HCT116 (cell line): ENCODE results near the gene HERC2.

Experiments
- CTCF ChIP-seq, 3 experiments: fragments of 200-600 bp in 1 of 3; sonication (generic) in 1 of 3; IDR thresholded peaks in 2 of 3; conservative IDR thresholded peaks in 1 of 3; 2 replicates each; pipeline ENCODE4 v1.5.1; 2012 to 2017; ENCODE audit warnings: low read depth in 2 of 3, low read length in 2 of 3, antibody characterized with exemption in 1 of 3, borderline replicate concordance in 1 of 3, control low read depth in 1 of 3, mild to moderate bottlenecking in 1 of 3, mixed read lengths in 1 of 3, mixed run types in 1 of 3, moderate library complexity in 1 of 3; ENCODE audit not compliant: insufficient read depth in 1 of 3
- POLR2A ChIP-seq: IDR thresholded peaks from 2 replicates; pipeline ENCODE4 v1.7.0; 2011; ENCODE audit warnings: borderline replicate concordance; ENCODE audit not compliant: insufficient read depth, insufficient read length; ENCODE audit errors: extremely low read depth

- TF ChIP-seq CTCF (IDR thresholded peaks at IDR 0.05 in 2 of 3, conservative IDR thresholded peaks at IDR 0.05 in 1 of 3; ENCODE audit: borderline replicate concordance in 1 of 3, insufficient read depth in 1 of 3, low read depth in 2 of 3, low read length in 2 of 3) (no peak), POLR2A (no peak)
Measured at GRCh38 chr15:28116521-28117431, 205.2 kb downstream of the HERC2 start.
